Measurements from ENCODE around the gene SPTSSB.

Gene SPTSSB

DNA sequence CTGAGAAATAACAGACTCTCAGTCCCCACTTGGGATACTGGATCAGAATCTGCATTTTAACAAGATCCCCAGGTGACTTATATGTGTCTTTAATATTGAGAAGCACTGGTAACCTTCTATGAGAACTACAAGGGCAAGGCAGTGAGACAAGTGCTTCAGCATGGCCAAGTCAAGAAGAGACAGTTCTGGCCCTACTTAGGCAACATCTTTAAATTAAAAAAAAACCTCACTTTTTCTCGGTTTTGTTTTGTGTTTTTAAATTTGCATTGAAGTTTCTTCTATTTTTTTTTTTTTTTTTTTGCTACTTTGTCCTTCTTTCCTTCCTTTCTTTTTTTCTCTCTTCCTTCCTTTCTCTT, 42.5 kb upstream of the SPTSSB start:
- Histone ChIP-seq H3K27ac (no peak overlapping the region), H3K9me3 (no peaks in the 10 kb centered on the region), H3K4me1 (peaks cover 0 to 35% (median 23%) of the 10 kb centered on the region in 4 donors), H3K36me3 (no peaks in the 10 kb centered on the region), H3K4me3 (no peak overlapping the region), H3K27me3 (no peaks in the 10 kb centered on the region)
- intact Hi-C loops (cut with DNase I; ENCODE audit: low total_unique reads) = no loop called here
- DNase-seq = no peak
- TF ChIP-seq, protein P1, sequence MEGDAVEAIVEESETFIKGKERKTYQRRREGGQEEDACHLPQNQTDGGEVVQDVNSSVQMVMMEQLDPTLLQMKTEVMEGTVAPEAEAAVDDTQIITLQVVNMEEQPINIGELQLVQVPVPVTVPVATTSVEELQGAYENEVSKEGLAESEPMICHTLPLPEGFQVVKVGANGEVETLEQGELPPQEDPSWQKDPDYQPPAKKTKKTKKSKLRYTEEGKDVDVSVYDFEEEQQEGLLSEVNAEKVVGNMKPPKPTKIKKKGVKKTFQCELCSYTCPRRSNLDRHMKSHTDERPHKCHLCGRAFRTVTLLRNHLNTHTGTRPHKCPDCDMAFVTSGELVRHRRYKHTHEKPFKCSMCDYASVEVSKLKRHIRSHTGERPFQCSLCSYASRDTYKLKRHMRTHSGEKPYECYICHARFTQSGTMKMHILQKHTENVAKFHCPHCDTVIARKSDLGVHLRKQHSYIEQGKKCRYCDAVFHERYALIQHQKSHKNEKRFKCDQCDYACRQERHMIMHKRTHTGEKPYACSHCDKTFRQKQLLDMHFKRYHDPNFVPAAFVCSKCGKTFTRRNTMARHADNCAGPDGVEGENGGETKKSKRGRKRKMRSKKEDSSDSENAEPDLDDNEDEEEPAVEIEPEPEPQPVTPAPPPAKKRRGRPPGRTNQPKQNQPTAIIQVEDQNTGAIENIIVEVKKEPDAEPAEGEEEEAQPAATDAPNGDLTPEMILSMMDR (IDR thresholded peaks at IDR 0.05) = no peak

DNA sequence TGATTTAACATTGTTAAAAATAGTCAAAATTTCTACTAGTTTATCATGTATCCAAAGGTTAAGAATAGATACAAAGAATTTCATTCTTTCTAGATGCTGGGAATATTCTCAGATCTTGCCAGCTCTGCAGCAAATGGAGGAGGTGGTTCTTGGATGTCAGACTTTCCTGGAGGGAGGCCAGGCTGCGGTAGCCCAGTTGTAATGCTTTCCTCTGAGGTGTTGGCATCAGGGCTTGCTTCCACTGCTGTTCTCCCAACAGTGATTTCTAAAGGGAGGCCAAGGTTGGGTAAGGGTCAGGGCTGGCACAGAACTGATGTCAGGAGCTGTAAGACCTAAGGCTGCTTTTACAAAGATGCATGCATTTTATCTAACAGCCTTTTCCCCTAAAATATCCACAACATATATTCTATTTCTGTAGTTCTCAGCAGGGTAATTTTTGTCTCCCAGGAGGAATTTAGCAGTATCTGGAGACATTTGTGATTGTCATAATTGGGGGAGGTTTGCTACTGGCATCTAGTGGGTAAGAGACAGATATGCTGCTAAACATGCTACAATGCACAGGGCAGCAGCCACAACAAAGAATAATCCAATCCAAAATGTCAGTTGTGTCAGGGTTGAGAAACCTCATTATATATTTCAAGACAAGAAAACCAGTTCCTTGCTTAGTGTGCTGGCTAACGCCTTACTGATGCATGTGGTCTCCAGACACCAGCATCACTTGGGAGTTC, 42.0 kb upstream of the SPTSSB start:
- TF ChIP-seq, protein P1 (IDR thresholded peaks at IDR 0.05) = no peak
- Histone ChIP-seq H3K36me3 (no peaks in the 10 kb centered on the region), H3K27me3 (no peaks in the 10 kb centered on the region), H3K27ac (no peak overlapping the region), H3K9me3 (no peaks in the 10 kb centered on the region), H3K4me3 (no peak overlapping the region), H3K4me1 (peaks cover 0 to 38% (median 24%) of the 10 kb centered on the region in 4 donors)
- peak in 1 of 2 donors; percentile 28 for DNase-seq
- intact Hi-C loops (cut with DNase I; ENCODE audit: low total_unique reads) = no loop called here

DNA sequence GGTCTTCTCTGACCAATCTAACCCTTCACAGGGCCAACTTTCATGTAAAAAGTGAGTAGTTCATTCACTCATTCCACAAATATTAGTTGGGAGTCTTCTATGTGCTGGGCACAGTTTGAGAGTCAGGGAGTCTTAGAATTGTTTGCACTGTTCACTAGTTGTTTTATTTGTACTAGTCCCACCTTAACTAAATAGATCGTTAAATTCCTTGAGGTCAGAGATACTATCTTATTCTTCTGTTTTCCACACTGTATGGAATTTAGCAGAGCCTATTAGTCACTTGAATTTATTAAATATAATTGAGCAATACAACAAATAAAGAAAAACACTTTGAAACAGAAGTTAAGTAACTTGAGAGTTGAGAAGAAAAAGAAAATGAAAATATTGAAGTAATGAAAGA, 40.8 kb upstream of the SPTSSB start:
- Histone ChIP-seq H3K27me3 (no peaks in the 10 kb centered on the region), H3K36me3 (no peaks in the 10 kb centered on the region), H3K4me1 (peaks cover 0 to 38% (median 24%) of the 10 kb centered on the region in 4 donors), H3K4me3 (no peak overlapping the region), H3K9me3 (no peaks in the 10 kb centered on the region), H3K27ac (no peak overlapping the region)
- intact Hi-C loops (cut with DNase I; ENCODE audit: low total_unique reads) = no loop called here
- TF ChIP-seq, protein P1 (IDR thresholded peaks at IDR 0.05) = no peak
- no peak for DNase-seq

DNA sequence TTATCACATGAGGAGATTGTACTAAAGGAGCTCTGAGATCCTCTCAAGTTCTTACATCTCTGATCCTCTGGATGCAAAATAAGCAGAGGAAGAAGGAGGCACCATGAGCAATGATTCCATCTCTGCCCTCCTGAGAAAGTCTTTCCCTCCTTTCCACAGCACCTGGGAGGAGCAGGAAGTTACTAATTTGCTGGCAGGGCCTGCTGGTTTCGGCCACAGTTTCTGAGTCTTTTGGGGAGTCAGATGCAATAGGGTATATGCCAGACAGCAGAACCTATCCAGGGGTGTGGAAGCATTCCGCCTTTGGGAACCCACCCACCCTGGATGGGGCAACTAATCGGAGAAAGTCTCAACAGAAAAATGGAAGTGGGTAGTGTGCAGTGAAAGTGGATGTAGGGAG, 38.5 kb upstream of the SPTSSB start:
- H3K4me3 ChIP-seq = no peak overlapping the region
- peaks cover 0 to 19% (median 13%) of the 10 kb centered on the region in 4 donors for H3K4me1 ChIP-seq
- H3K27me3 ChIP-seq = no peaks in the 10 kb centered on the region
- no peaks in the 10 kb centered on the region for H3K36me3 ChIP-seq
- DNase-seq = no peak
- H3K9me3 ChIP-seq = no peaks in the 10 kb centered on the region
- intact Hi-C loops (cut with DNase I; ENCODE audit: low total_unique reads) = no loop called here
- TF ChIP-seq, protein P1 (IDR thresholded peaks at IDR 0.05) = no peak
- H3K27ac ChIP-seq = no peak overlapping the region

DNA sequence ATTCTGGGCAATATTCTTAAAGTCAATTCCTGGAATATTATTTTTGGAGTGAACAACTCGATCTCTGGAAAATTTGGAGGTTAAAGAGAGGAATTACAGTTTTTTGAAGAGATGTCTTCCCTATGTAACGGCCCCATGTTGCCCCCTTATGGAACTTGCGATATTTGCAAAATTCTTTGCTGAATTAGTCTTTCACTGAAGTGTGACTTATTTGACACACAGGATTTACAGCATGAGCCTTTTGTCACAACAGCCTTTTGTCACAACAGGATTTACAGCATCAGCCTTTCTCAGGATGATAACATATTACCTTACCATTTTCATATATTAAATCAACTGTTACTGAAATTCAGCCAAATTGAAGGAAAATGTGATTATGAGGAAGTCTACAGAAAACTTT, 37.8 kb upstream of the SPTSSB start:
- DNase-seq = no peak
- intact Hi-C loops (cut with DNase I; ENCODE audit: low total_unique reads) = no loop called here
- TF ChIP-seq, protein P1 (IDR thresholded peaks at IDR 0.05) = peak; percentile 44 to 46
- Histone ChIP-seq H3K27me3 (no peaks in the 10 kb centered on the region), H3K27ac (no peak overlapping the region), H3K9me3 (no peaks in the 10 kb centered on the region), H3K36me3 (no peaks in the 10 kb centered on the region), H3K4me1 (peaks cover 0 to 18% (median 13%) of the 10 kb centered on the region in 4 donors), H3K4me3 (no peak overlapping the region)
